GM19372 (cell line): ENCODE results near the gene KLC1.

Experiments used
- ATAC-seq: cut with Tn5 transposase; IDR thresholded peaks from one replicate; pipeline ENCODE4 v1.9.1; 2021; ENCODE audit warnings: mild to moderate bottlenecking, low read depth, moderate library complexity; ENCODE audit not compliant: unreplicated experiment

KLC1 gene

GRCh38 chr14:103743691-103744090 lies 114.7 kb downstream of the KLC1 start:
- no peak for ATAC-seq

- ATAC-seq: no peak
These were observed 115.8 kb downstream of the KLC1 start for GRCh38 chr14:103744621-103745395.

GRCh38 chr14:103745424-103745823 lies 116.4 kb downstream of the KLC1 start:
- no peak for ATAC-seq

GRCh38 chr14:103746701-103747100 lies 117.7 kb downstream of the KLC1 start:
- ATAC-seq: no peak

GRCh38 chr14:103748534-103748857 lies 119.5 kb downstream of the KLC1 start:
- no peak for ATAC-seq

GRCh38 chr14:103749452-103749851 lies 120.4 kb downstream of the KLC1 start:
- no peak for ATAC-seq

- ATAC-seq: no peak
These were observed 120.8 kb downstream of the KLC1 start for GRCh38 chr14:103749860-103750259.
